ENCODE results near the gene ROR1. TPM values are rescaled to one million over a fixed set of nuclear protein-coding genes. Genes with fewer than 3 reads are reported as not detected.

Gene ROR1
- total and polyA plus RNA-seq, 2 donors (not counting 1 experiment from before 2014, with no cell fraction given): 0.46 to 16.0 TPM

- Histone ChIP-seq H3K79me2 (ENCODE audit: control insufficient read depth, insufficient read depth, low read length) (no peaks in the 10 kb centered on the region), H3K9ac (ENCODE audit: low read length) (no peak overlapping the region), H3K4me2 (replicated peaks; ENCODE audit: low read depth, low read length, poor library complexity, severe bottlenecking) (no peak overlapping the region), H3K27ac (ENCODE audit: low read length in 2 of 2) (no peak overlapping the region), H3K27me3 (replicated peaks in 1 of 4; ENCODE audit: control extremely low read depth in 1 of 4, control insufficient read depth in 3 of 4, insufficient read depth in 4 of 4, low read length in 3 of 4) (no peaks in the 10 kb centered on the region), H3K36me3 (replicated peaks in 1 of 2; ENCODE audit: control extremely low read depth in 1 of 2, control insufficient read depth in 1 of 2, extremely low read depth in 1 of 2, insufficient read depth in 2 of 2, low read length in 1 of 2) (no peaks in the 10 kb centered on the region), H3K4me1 (ENCODE audit: control insufficient read depth in 2 of 2, insufficient read depth in 2 of 2, low read length in 2 of 2) (no peaks in the 10 kb centered on the region), H3K9me3 (ENCODE audit: control extremely low read depth in 1 of 3, control insufficient read depth in 2 of 3, insufficient read depth in 1 of 3, low read length in 2 of 3) (no peaks in the 10 kb centered on the region), H3K4me3 (ENCODE audit: control extremely low read depth in 1 of 5, extremely low read depth in 1 of 5, insufficient read depth in 1 of 5, low read depth in 2 of 5, low read length in 4 of 5) (no peak overlapping the region), H2AFZ (ENCODE audit: insufficient read depth, low read depth, low read length, poor library complexity, severe bottlenecking) (no peak overlapping the region), H4K20me1 (ENCODE audit: control insufficient read depth, insufficient read depth, low read length, poor library complexity, severe bottlenecking) (no peaks in the 10 kb centered on the region)
- CTCF ChIA-PET: no interaction called here
- intact Hi-C loops (cut with micrococcal nuclease): no loop called here
- DNase-seq: no peak
- no peak for TF ChIP-seq EZH2 (IDR thresholded peaks at IDR 0.05; ENCODE audit: borderline replicate concordance, insufficient read depth, low read depth, low read length, poor library complexity, severe bottlenecking)
- TF ChIP-seq CTCF (IDR thresholded peaks at IDR 0.05): no peak
- Mint-ChIP-seq H3K27me3 (peaks cover 10% of the 10 kb centered on the region), H3K27ac (no peak overlapping the region), H3K9me3 (ENCODE audit: insufficient read depth) (no peaks in the 10 kb centered on the region), H3K4me1 (peaks cover 1% of the 10 kb centered on the region), H3K4me3 (no peak overlapping the region)
- POLR2A ChIA-PET: no interaction called here
- no peak for ATAC-seq (ENCODE audit: low read depth)
Measured at GRCh38 chr1:64175639-64176038, 401.8 kb downstream of the ROR1 start.

GRCh38 chr1:64176659-64177058 is 402.8 kb downstream of the ROR1 start:
- Histone ChIP-seq H3K9ac (ENCODE audit: low read length) (no peak overlapping the region), H3K4me1 (ENCODE audit: control insufficient read depth in 2 of 2, insufficient read depth in 2 of 2, low read length in 2 of 2) (no peaks in the 10 kb centered on the region), H4K20me1 (ENCODE audit: control insufficient read depth, insufficient read depth, low read length, poor library complexity, severe bottlenecking) (no peaks in the 10 kb centered on the region), H3K9me3 (ENCODE audit: control extremely low read depth in 1 of 3, control insufficient read depth in 2 of 3, insufficient read depth in 1 of 3, low read length in 2 of 3) (no peaks in the 10 kb centered on the region), H2AFZ (ENCODE audit: insufficient read depth, low read depth, low read length, poor library complexity, severe bottlenecking) (no peak overlapping the region), H3K27me3 (replicated peaks in 1 of 4; ENCODE audit: control extremely low read depth in 1 of 4, control insufficient read depth in 3 of 4, insufficient read depth in 4 of 4, low read length in 3 of 4) (no peaks in the 10 kb centered on the region), H3K27ac (ENCODE audit: low read length in 2 of 2) (no peak overlapping the region), H3K4me2 (replicated peaks; ENCODE audit: low read depth, low read length, poor library complexity, severe bottlenecking) (no peak overlapping the region), H3K4me3 (ENCODE audit: control extremely low read depth in 1 of 5, extremely low read depth in 1 of 5, insufficient read depth in 1 of 5, low read depth in 2 of 5, low read length in 4 of 5) (no peak overlapping the region), H3K79me2 (ENCODE audit: control insufficient read depth, insufficient read depth, low read length) (no peaks in the 10 kb centered on the region), H3K36me3 (replicated peaks in 1 of 2; ENCODE audit: control extremely low read depth in 1 of 2, control insufficient read depth in 1 of 2, extremely low read depth in 1 of 2, insufficient read depth in 2 of 2, low read length in 1 of 2) (no peaks in the 10 kb centered on the region)
- ChIA-PET POLR2A (no interaction called here), CTCF (no interaction called here)
- H3K27ac Mint-ChIP-seq: no peak overlapping the region
- H3K4me3 Mint-ChIP-seq: no peak overlapping the region
- WGBS (ENCODE audit: insufficient coverage): 80% methylated on average over 1 of the region's 3 CpGs
- peaks cover 1% of the 10 kb centered on the region for H3K4me1 Mint-ChIP-seq
- intact Hi-C loops (cut with micrococcal nuclease): no loop called here
- DNase-seq (no peak), ATAC-seq (ENCODE audit: low read depth) (no peak)
- TF ChIP-seq EZH2 (IDR thresholded peaks at IDR 0.05; ENCODE audit: borderline replicate concordance, insufficient read depth, low read depth, low read length, poor library complexity, severe bottlenecking): no peak
- no peak for TF ChIP-seq CTCF (IDR thresholded peaks at IDR 0.05)
- H3K27me3 Mint-ChIP-seq: peaks cover 5% of the 10 kb centered on the region
- no peaks in the 10 kb centered on the region for H3K9me3 Mint-ChIP-seq (ENCODE audit: insufficient read depth)
